Neutrophil (primary cell): ENCODE data around the gene MFAP3L.

ENCODE experiments used
- H3K27ac ChIP-seq: fragments of 200-600 bp; sonication (generic); 2 replicates; pipeline ENCODE4 v1.5.1; 2016; ENCODE audit warnings: mild to moderate bottlenecking, moderate library complexity
- H3K27me3 ChIP-seq: fragments of 200-600 bp; sonication (generic); 2 replicates; pipeline ENCODE4 v1.6.0; 2016; ENCODE audit warnings: mild to moderate bottlenecking
- H3K36me3 ChIP-seq: fragments of 200-600 bp; sonication (generic); 2 replicates; pipeline ENCODE4 v1.5.1; 2017
- H3K4me1 ChIP-seq, 2 experiments: fragments of 200-600 bp in 1 of 2; sonication (generic) in 1 of 2; 1 replicate in 1 of 2; 2 replicates in 1 of 2; pipeline versions ENCODE4 v1.5.1 to v1.6.1; 2013 to 2016; ENCODE audit warnings: low read depth in 1 of 2, low read length in 1 of 2, mild to moderate bottlenecking in 1 of 2, moderate library complexity in 1 of 2; ENCODE audit not compliant: control insufficient read depth in 1 of 2, insufficient read depth in 1 of 2
- H3K4me3 ChIP-seq, 2 experiments: fragments of 200-600 bp in 1 of 2; sonication (generic) in 1 of 2; 1 replicate in 1 of 2; 2 replicates in 1 of 2; pipeline ENCODE4 v1.5.1; 2013 to 2016; ENCODE audit warnings: low read depth in 1 of 2, low read length in 1 of 2, mild to moderate bottlenecking in 1 of 2, moderate library complexity in 1 of 2
- H3K9me3 ChIP-seq: fragments of 200-600 bp; sonication (generic); 2 replicates; pipeline ENCODE4 v1.5.1; 2016
- CTCF ChIP-seq: fragments of 200-600 bp; sonication (generic); IDR thresholded peaks from 2 replicates; pipeline ENCODE4 v1.5.1; 2016; ENCODE audit warnings: antibody characterized with exemption

Gene MFAP3L

DNA sequence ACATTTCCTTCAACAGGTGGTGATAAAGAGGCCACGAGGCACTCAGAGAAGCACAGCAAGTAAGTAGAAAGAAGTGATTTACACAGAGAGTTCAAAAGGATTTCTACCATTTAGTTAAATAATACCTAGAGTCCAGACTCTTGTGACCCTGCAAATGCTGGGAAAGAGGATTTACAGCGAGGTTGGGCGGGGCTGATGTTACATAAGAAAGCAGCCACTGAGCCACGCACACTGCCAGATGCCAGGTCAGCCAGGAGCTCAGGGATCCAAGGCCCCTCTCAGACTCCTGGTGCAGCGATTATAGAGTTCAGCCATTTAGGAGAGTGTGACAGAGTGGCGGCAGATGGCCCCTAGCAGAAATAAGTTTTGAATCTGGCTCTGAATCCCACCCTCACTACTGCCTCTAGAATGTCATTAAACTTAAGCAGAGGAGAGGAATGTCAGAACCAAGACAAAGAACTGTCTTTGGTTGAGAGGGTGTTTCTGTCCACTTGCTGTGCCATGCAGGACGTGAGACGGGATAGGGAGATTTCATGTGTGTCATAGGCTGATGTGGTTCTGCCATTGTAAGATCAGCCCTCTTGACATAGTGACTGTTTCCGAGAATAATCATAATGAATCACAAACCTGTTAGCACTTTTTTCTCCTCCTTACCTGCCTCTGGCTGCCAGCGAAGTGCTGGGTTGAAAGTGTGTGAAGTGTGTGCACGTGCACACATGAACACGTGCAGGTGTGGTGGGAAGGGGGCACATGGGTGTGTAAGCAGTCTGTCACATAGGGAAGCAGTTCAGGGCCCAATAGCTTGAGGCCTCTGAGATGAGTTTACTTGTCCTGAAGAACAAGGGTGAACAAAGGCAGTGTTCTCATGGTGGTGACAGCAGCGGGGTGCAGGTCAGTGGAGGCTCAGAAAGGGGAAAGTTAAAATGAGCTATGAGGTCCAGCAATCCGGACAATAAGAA, 50.1 kb downstream of the MFAP3L start:
- H3K27ac ChIP-seq = no peak overlapping the region
- H3K4me3 ChIP-seq = no peak overlapping the region
- H3K4me1 ChIP-seq = no peaks in the 10 kb centered on the region
- no peaks in the 10 kb centered on the region for H3K36me3 ChIP-seq
- H3K27me3 ChIP-seq = peaks cover 15% of the 10 kb centered on the region
- H3K9me3 ChIP-seq = no peaks in the 10 kb centered on the region
- TF ChIP-seq CTCF = no peak

DNA sequence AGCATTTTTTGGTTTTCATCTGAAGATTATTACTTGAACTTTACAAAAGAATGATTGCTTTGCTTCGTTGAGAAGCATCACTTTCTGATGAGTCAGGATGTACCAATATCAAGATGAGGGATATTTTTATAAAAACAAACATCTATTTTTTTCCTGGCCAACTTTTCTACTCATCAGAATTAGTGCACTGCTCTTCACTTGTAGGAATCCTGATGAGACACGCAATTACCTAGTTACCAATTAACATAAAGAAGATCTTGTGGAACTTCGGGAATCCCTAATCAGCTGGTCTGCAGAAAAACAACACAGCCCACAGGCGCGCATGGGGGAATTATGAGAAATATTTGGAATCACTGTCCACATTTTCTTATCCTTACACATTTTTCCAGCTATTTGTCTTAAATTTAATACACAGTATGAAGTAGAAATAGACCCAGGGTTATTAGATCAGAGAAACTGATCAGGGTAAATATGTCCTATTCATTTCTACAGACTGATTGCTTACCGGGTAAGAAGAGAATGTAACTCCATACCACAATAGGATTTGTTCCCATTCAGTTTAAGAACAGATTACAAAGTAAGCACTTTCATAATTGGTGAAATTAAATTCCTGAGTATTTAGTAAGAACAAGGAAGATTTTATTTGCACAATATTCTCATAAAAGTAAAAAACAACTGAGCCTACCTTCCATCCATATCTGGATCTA, 50.9 kb downstream of the MFAP3L start:
- Histone ChIP-seq H3K27me3 (peaks cover 15% of the 10 kb centered on the region), H3K4me1 (no peaks in the 10 kb centered on the region), H3K36me3 (no peaks in the 10 kb centered on the region), H3K4me3 (no peak overlapping the region), H3K9me3 (no peaks in the 10 kb centered on the region), H3K27ac (no peak overlapping the region)
- TF ChIP-seq CTCF = no peak

- Histone ChIP-seq H3K27ac (no peak overlapping the region), H3K9me3 (no peaks in the 10 kb centered on the region), H3K4me3 (no peak overlapping the region), H3K27me3 (peaks cover 12% of the 10 kb centered on the region), H3K36me3 (no peaks in the 10 kb centered on the region), H3K4me1 (no peaks in the 10 kb centered on the region)
- TF ChIP-seq CTCF = no peak
Observed at GRCh38 chr4:169971456-169972015, 54.7 kb downstream of the MFAP3L start.

GRCh38 chr4:169968999-169969398, 57.2 kb downstream of the MFAP3L start:
- H3K4me3 ChIP-seq = no peak overlapping the region
- no peak for TF ChIP-seq CTCF

GRCh38 chr4:169963998-169964397, 62.2 kb downstream of the MFAP3L start:
- no peaks in the 10 kb centered on the region for H3K4me1 ChIP-seq
- H3K9me3 ChIP-seq = no peaks in the 10 kb centered on the region
- H3K27ac ChIP-seq = no peak overlapping the region
- no peak overlapping the region for H3K4me3 ChIP-seq
- H3K36me3 ChIP-seq = no peaks in the 10 kb centered on the region
- TF ChIP-seq CTCF = no peak
- peaks cover 5% of the 10 kb centered on the region for H3K27me3 ChIP-seq

More at GRCh38 chr4:169968999-169969398, 57.2 kb downstream of the MFAP3L start:
- H3K27me3 ChIP-seq = peaks cover 6% of the 10 kb centered on the region
- H3K27ac ChIP-seq = no peak overlapping the region
- no peaks in the 10 kb centered on the region for H3K9me3 ChIP-seq
- no peaks in the 10 kb centered on the region for H3K4me1 ChIP-seq
- H3K36me3 ChIP-seq = no peaks in the 10 kb centered on the region
